Progenitor cell of endocrine pancreas (in vitro differentiated cells): ENCODE measurements around the gene TTC34. TPM values are rescaled to one million over a fixed set of nuclear protein-coding genes. Genes with fewer than 3 reads are reported as not detected.

Experiments used
- DNase-seq: peaks from one replicate; pipeline ENCODE4 v3.0.0; 2021; ENCODE audit warnings: low spot score; ENCODE audit not compliant: unreplicated experiment
- H3K27ac Mint-ChIP-seq: 2 replicates; pipeline ENCODE4 v1.8.0; 2021; ENCODE audit warnings: mild to moderate bottlenecking, moderate library complexity, mixed read lengths
- H3K27me3 Mint-ChIP-seq: 2 replicates; pipeline ENCODE4 v1.8.0; 2021; ENCODE audit warnings: mixed read lengths
- H3K36me3 Mint-ChIP-seq: 2 replicates; pipeline ENCODE4 v1.8.0; 2022; ENCODE audit warnings: mixed read lengths; ENCODE audit not compliant: insufficient read depth
- H3K4me1 Mint-ChIP-seq: 2 replicates; pipeline ENCODE4 v1.8.0; 2021; ENCODE audit warnings: low read depth, mixed read lengths
- H3K4me3 Mint-ChIP-seq: 2 replicates; pipeline ENCODE4 v1.8.0; 2021; ENCODE audit warnings: low read depth, mild to moderate bottlenecking, moderate library complexity, mixed read lengths
- H3K9me3 Mint-ChIP-seq: 2 replicates; pipeline ENCODE4 v1.8.0; 2021; ENCODE audit warnings: low read depth, mixed read lengths
- total RNA-seq: library from RNA; stranded (reverse); gene quantifications from 2 replicates; pipeline ENCODE4 v1.2.1, GENCODE V29; 2021
- TF ChIP-seq, protein P1 (sequence below): fragments of 200-600 bp; sonication (generic); IDR thresholded peaks from one replicate; pipeline ENCODE4 v1.5.0; 2021; ENCODE audit warnings: antibody characterized with exemption, mild to moderate bottlenecking; ENCODE audit not compliant: unreplicated experiment

Gene TTC34
- total RNA-seq, 1 donor from 2014 or later, result 3.1 TPM

DNA sequence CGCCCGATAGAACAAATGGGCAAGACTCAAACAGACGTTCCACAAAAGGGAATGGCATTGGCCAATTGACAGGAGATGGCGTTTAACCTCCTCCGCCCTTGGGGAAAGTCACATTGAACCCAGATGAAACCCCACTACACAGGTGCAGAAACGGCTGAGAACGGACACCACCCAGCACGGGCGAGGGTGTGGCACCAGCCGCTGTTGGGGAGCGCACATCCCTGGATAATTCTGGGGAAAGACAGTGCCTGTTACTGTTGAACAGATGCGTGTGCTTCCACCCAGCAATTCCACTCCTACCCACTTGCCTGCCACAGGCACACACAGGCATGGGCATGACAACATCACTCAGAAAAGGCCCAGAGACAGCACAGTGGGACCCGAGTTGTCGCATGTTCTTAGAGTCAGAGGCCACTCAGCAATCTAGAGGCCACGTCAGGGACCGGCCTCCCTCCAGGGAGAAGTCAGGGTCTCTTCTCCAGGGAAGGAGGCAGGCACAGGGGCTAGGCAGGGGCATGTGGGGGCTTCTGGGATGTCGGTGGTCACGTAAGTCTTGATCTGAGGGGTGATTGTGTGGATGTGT is 199.7 kb downstream of the TTC34 start:
- no peak overlapping the region for H3K27ac Mint-ChIP-seq
- peaks cover 2% of the 10 kb centered on the region for H3K36me3 Mint-ChIP-seq
- no peak overlapping the region for H3K4me3 Mint-ChIP-seq
- DNase-seq, result no peak
- H3K27me3 Mint-ChIP-seq, result peaks cover 30% of the 10 kb centered on the region
- peaks cover 5% of the 10 kb centered on the region for H3K9me3 Mint-ChIP-seq
- peaks cover 1% of the 10 kb centered on the region for H3K4me1 Mint-ChIP-seq
- TF ChIP-seq, protein P1, sequence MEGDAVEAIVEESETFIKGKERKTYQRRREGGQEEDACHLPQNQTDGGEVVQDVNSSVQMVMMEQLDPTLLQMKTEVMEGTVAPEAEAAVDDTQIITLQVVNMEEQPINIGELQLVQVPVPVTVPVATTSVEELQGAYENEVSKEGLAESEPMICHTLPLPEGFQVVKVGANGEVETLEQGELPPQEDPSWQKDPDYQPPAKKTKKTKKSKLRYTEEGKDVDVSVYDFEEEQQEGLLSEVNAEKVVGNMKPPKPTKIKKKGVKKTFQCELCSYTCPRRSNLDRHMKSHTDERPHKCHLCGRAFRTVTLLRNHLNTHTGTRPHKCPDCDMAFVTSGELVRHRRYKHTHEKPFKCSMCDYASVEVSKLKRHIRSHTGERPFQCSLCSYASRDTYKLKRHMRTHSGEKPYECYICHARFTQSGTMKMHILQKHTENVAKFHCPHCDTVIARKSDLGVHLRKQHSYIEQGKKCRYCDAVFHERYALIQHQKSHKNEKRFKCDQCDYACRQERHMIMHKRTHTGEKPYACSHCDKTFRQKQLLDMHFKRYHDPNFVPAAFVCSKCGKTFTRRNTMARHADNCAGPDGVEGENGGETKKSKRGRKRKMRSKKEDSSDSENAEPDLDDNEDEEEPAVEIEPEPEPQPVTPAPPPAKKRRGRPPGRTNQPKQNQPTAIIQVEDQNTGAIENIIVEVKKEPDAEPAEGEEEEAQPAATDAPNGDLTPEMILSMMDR, result no peak

DNA sequence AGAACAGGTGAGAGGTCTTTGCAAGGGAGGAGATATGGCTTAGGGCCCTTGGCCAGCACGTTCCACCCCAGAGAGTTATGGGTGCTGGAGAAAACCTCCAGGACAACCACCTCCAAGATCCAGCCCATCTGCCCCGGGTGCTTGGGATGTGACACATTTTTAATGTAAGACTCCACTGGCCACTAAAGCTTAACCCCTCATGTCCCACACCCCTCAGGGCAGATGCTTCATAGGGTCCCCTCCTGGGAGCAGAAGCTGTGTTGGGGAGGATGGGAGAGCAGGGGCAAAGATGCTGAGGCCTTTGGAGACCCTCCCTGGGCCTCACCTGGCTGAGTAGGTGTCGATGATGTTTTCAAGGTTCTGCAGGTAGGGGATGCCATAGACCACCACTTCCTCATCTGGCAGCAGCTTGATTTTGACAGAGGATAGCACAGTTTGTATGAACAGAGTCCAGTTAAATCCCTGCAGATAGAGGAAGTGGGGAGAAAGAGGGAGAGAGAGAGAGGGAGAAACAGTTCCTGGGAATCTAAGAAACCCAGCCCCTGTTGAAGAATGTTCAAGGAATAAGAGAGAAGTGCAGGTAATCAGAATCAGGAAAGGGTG is 203.1 kb downstream of the TTC34 start:
- Mint-ChIP-seq H3K36me3 (peaks cover 2% of the 10 kb centered on the region), H3K27me3 (peaks cover 30% of the 10 kb centered on the region), H3K4me1 (peaks cover 1% of the 10 kb centered on the region), H3K27ac (no peak overlapping the region), H3K4me3 (no peak overlapping the region), H3K9me3 (peaks cover 5% of the 10 kb centered on the region)
- TF ChIP-seq, protein P1, result no peak
- DNase-seq, result no peak

DNA sequence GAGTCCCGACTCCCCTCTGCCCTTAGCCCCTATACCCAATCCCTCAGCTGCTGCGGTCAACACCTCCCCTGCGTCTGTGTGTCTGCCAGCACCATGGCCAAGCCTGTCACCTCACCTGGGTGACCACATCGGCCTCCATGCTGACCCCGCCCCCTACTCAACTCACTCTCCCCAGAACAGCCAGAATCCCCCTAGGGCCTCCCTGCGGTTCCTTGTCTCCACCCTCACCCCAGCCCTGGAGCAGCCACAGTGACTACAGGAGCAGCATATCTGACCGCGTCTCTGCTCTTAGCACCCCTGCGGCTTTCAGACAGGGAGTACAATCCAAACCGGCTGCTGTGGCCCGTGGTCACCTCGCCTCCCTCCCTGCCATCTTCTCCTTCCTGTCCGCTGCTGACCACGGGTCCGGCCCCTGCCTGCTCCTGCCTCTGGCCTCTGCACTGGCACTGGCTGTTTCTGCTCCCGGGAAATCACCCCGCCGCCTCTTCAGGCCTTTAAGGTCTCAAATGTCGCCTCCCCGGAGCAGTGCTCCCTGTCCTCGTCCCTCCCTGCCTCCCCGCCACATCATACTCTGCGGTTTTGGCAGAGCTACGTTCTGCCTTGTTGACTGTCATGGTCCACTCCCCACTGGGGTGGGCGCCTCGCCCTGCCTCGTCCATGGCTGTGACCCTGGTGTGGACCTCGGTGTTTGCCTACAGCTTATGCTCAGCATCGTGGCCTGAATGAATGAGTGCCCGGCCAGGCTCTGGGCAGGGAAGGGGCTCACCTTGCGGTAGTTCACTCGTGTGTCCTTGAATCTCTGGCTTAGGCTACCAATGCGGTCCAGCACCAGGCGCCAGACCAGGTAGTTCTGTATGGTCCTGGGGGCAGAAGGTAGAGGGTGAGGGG is 203.8 kb downstream of the TTC34 start:
- H3K27me3 Mint-ChIP-seq, result peaks cover 27% of the 10 kb centered on the region

DNA sequence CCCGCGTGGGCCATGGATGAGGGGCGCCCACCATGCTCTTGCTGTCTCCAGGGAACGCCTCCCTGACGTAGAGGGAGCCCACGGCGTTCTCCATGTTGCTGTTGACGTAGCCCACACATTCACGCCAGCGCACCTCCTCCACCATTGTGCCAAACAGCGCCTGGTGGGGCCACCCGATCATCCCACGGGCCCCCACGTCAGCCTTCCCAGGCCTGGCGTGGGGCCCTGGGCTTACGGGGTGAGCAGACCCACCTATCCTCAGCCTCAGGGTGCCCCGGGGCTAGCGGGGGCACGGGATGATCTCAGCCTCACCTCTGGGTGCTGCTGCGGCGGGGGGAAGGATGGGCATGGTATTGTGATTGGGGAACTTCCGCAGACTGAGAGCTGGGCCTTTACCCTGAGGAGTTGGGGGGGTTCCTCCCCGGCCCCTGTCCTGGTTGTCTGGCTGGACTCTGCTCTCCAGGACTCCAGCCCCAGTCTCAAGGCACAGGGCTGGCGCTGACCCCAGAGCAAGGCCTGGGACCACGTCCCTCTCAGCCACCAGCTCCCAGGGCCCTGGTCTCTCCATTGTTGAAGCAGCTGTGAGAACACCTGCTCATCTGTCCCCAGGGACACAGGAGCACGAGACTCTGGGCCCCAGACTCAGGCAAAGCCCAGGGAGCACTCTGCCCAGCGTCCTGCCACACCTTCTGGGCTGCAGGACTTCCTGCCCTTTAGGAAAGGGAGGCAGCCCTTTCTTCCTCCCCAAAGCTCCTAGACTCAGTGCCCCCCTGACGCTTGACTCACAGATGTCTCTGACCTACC is 204.8 kb downstream of the TTC34 start:
- no peak overlapping the region for H3K4me3 Mint-ChIP-seq
- no peak for DNase-seq
- peaks cover 1% of the 10 kb centered on the region for H3K4me1 Mint-ChIP-seq
- peaks cover 5% of the 10 kb centered on the region for H3K9me3 Mint-ChIP-seq
- TF ChIP-seq, protein P1, result no peak
- H3K27ac Mint-ChIP-seq, result no peak overlapping the region
- H3K36me3 Mint-ChIP-seq, result peaks cover 2% of the 10 kb centered on the region
- H3K27me3 Mint-ChIP-seq, result peaks cover 18% of the 10 kb centered on the region

More for the DNA sequence above, 203.8 kb downstream of the TTC34 start:
- Mint-ChIP-seq H3K27ac (no peak overlapping the region), H3K4me3 (no peak overlapping the region), H3K4me1 (peaks cover 1% of the 10 kb centered on the region), H3K36me3 (peaks cover 2% of the 10 kb centered on the region), H3K9me3 (peaks cover 5% of the 10 kb centered on the region)
- TF ChIP-seq, protein P1, result no peak
- DNase-seq, result no peak
